ENCODE measurements around the gene WDR59. TPM values are rescaled to one million over a fixed set of nuclear protein-coding genes. Genes with fewer than 3 reads are reported as not detected.

The WDR59 gene
- total and polyA plus RNA-seq, 5 donors = 17.4 to 62.3 (median 44.5) TPM

- no peaks in the 10 kb centered on the region for H3K4me1 ChIP-seq (ENCODE audit: control insufficient read depth, insufficient read depth, low read length)
- 86% methylated on average over 5 of the region's 5 CpGs for WGBS
- no peak overlapping the region for H3K27ac ChIP-seq (ENCODE audit: low read length)
- intact Hi-C loops (cut with DNase I) = no loop called here
- DNase-seq (no peak), ATAC-seq (no peak)
- no peaks in the 10 kb centered on the region for H3K9me3 ChIP-seq (ENCODE audit: control insufficient read depth, low read length)
- no peaks in the 10 kb centered on the region for H3K27me3 ChIP-seq (ENCODE audit: control insufficient read depth, insufficient read depth)
- no peak overlapping the region for H3K4me3 ChIP-seq (ENCODE audit: low read length)
Observed at GRCh38 chr16:74902161-74902560, 82.8 kb downstream of the WDR59 start.

GRCh38 chr16:74901606-74902005 lies 83.3 kb downstream of the WDR59 start:
- 73% methylated on average over 4 of the region's 4 CpGs for WGBS
- Histone ChIP-seq H3K27ac (ENCODE audit: low read length) (no peak overlapping the region), H3K4me3 (ENCODE audit: low read length) (no peak overlapping the region), H3K4me1 (ENCODE audit: control insufficient read depth, insufficient read depth, low read length) (no peaks in the 10 kb centered on the region), H3K27me3 (ENCODE audit: control insufficient read depth, insufficient read depth) (no peaks in the 10 kb centered on the region), H3K9me3 (ENCODE audit: control insufficient read depth, low read length) (no peaks in the 10 kb centered on the region)
- DNase-seq (no peak), ATAC-seq (no peak)
- intact Hi-C loops (cut with DNase I) = no loop called here

- WGBS = 93% methylated on average over 4 of the region's 4 CpGs
- DNase-seq = no peak
- Histone ChIP-seq H3K4me3 (ENCODE audit: low read length) (no peak overlapping the region), H3K27me3 (ENCODE audit: control insufficient read depth, insufficient read depth) (no peaks in the 10 kb centered on the region), H3K4me1 (ENCODE audit: control insufficient read depth, insufficient read depth, low read length) (no peaks in the 10 kb centered on the region), H3K27ac (ENCODE audit: low read length) (no peak overlapping the region), H3K9me3 (ENCODE audit: control insufficient read depth, low read length) (no peaks in the 10 kb centered on the region)
- ATAC-seq = no peak
- intact Hi-C loops (cut with DNase I) = no loop called here
Observed at GRCh38 chr16:74899816-74900215, 85.1 kb downstream of the WDR59 start.

GRCh38 chr16:74898659-74899058 lies 86.3 kb downstream of the WDR59 start:
- Histone ChIP-seq H3K27ac (ENCODE audit: low read length) (peak overlapping the region; percentile 53), H3K4me3 (ENCODE audit: low read length) (no peak overlapping the region), H3K27me3 (ENCODE audit: control insufficient read depth, insufficient read depth) (no peaks in the 10 kb centered on the region), H3K4me1 (ENCODE audit: control insufficient read depth, insufficient read depth, low read length) (no peaks in the 10 kb centered on the region), H3K9me3 (ENCODE audit: control insufficient read depth, low read length) (no peaks in the 10 kb centered on the region)
- 75% methylated on average over 8 of the region's 8 CpGs for WGBS
- intact Hi-C loops (cut with DNase I) = no loop called here
- ATAC-seq = peak in 1 of 2 donors; percentile 47
- DNase-seq = no peak

- DNase-seq (no peak), ATAC-seq (peak; percentile 59 to 79)
- intact Hi-C loops (cut with DNase I) = no loop called here
- H3K27ac ChIP-seq (ENCODE audit: low read length) = peak overlapping the region; percentile 19
- 85% methylated on average over 14 of the region's 14 CpGs for WGBS
- no peak overlapping the region for H3K4me3 ChIP-seq (ENCODE audit: low read length)
- no peaks in the 10 kb centered on the region for H3K27me3 ChIP-seq (ENCODE audit: control insufficient read depth, insufficient read depth)
- no peaks in the 10 kb centered on the region for H3K9me3 ChIP-seq (ENCODE audit: control insufficient read depth, low read length)
- no peaks in the 10 kb centered on the region for H3K4me1 ChIP-seq (ENCODE audit: control insufficient read depth, insufficient read depth, low read length)
Observed at GRCh38 chr16:74896389-74897370, 88.2 kb downstream of the WDR59 start.

- intact Hi-C loops (cut with DNase I) = no loop called here
- Histone ChIP-seq H3K4me1 (ENCODE audit: control insufficient read depth, insufficient read depth, low read length) (no peaks in the 10 kb centered on the region), H3K9me3 (ENCODE audit: control insufficient read depth, low read length) (no peaks in the 10 kb centered on the region), H3K27me3 (ENCODE audit: control insufficient read depth, insufficient read depth) (no peaks in the 10 kb centered on the region), H3K4me3 (ENCODE audit: low read length) (no peak overlapping the region), H3K27ac (ENCODE audit: low read length) (no peak overlapping the region)
- DNase-seq (no peak), ATAC-seq (no peak)
- 90% methylated on average over 4 of the region's 4 CpGs for WGBS
Observed at GRCh38 chr16:74893541-74893940, 91.4 kb downstream of the WDR59 start.

- ATAC-seq = no peak
- no peak overlapping the region for H3K4me3 ChIP-seq (ENCODE audit: low read length)
- H3K27ac ChIP-seq (ENCODE audit: low read length) = no peak overlapping the region
- DNase-seq = no peak
- intact Hi-C loops (cut with DNase I) = no loop called here
- no peaks in the 10 kb centered on the region for H3K4me1 ChIP-seq (ENCODE audit: control insufficient read depth, insufficient read depth, low read length)
- no peaks in the 10 kb centered on the region for H3K9me3 ChIP-seq (ENCODE audit: control insufficient read depth, low read length)
- no peaks in the 10 kb centered on the region for H3K27me3 ChIP-seq (ENCODE audit: control insufficient read depth, insufficient read depth)
- WGBS = 88% methylated on average over 8 of the region's 8 CpGs
Observed at GRCh38 chr16:74892574-74893461, 92.1 kb downstream of the WDR59 start.

GRCh38 chr16:74888888-74889287 lies 96.0 kb downstream of the WDR59 start:
- Histone ChIP-seq H3K27ac (ENCODE audit: low read length) (no peak overlapping the region), H3K4me1 (ENCODE audit: control insufficient read depth, insufficient read depth, low read length) (no peaks in the 10 kb centered on the region), H3K27me3 (ENCODE audit: control insufficient read depth, insufficient read depth) (no peaks in the 10 kb centered on the region), H3K9me3 (ENCODE audit: control insufficient read depth, low read length) (no peaks in the 10 kb centered on the region), H3K4me3 (ENCODE audit: low read length) (no peak overlapping the region)
- DNase-seq (no peak), ATAC-seq (no peak)
- 85% methylated on average over 6 of the region's 6 CpGs for WGBS
- intact Hi-C loops (cut with DNase I) = no loop called here

- 93% methylated on average over 13 of the region's 13 CpGs for WGBS
- no peaks in the 10 kb centered on the region for H3K27me3 ChIP-seq (ENCODE audit: control insufficient read depth, insufficient read depth)
- ATAC-seq (no peak), DNase-seq (no peak)
- H3K4me3 ChIP-seq (ENCODE audit: low read length) = no peak overlapping the region
- intact Hi-C loops (cut with DNase I) = no loop called here
- H3K9me3 ChIP-seq (ENCODE audit: control insufficient read depth, low read length) = no peaks in the 10 kb centered on the region
- H3K4me1 ChIP-seq (ENCODE audit: control insufficient read depth, insufficient read depth, low read length) = no peaks in the 10 kb centered on the region
- H3K27ac ChIP-seq (ENCODE audit: low read length) = no peak overlapping the region
Observed at GRCh38 chr16:74888232-74888862, 96.6 kb downstream of the WDR59 start.

- Histone ChIP-seq H3K27me3 (ENCODE audit: control insufficient read depth, insufficient read depth) (no peaks in the 10 kb centered on the region), H3K4me3 (ENCODE audit: low read length) (no peak overlapping the region), H3K9me3 (ENCODE audit: control insufficient read depth, low read length) (no peaks in the 10 kb centered on the region), H3K4me1 (ENCODE audit: control insufficient read depth, insufficient read depth, low read length) (no peaks in the 10 kb centered on the region), H3K27ac (ENCODE audit: low read length) (no peak overlapping the region)
- 97% methylated on average over 2 of the region's 2 CpGs for WGBS
- intact Hi-C loops (cut with DNase I) = no loop called here
- ATAC-seq (no peak), DNase-seq (no peak)
Observed at GRCh38 chr16:74887084-74887483, 97.8 kb downstream of the WDR59 start.
